GM18867 (cell line): ENCODE data around the gene NCR2.

Experiments
- ATAC-seq: cut with Tn5 transposase; IDR thresholded peaks from one replicate; pipeline ENCODE4 v1.9.1; 2021; ENCODE audit warnings: mild to moderate bottlenecking, moderate library complexity; ENCODE audit not compliant: unreplicated experiment

The NCR2 gene

DNA sequence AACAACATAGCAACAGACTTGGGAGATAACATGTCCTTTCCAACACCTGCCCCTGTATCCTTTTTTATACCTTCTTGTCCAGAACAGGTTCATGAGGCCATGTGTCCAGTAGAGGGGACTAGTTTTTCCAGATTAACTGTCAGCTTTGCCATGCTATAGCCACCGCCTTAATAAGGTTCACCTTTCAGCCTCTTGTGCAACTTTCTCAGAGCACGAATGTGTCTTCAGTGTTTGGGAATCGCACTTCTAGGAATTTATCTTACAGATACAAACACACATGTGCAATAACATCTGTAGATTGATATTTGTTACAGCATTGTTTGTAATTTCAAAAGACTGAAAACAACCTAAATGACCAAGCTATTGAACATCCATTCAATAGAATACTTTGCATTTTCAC, 21.4 kb downstream of the NCR2 start:
- ATAC-seq, result no peak

DNA sequence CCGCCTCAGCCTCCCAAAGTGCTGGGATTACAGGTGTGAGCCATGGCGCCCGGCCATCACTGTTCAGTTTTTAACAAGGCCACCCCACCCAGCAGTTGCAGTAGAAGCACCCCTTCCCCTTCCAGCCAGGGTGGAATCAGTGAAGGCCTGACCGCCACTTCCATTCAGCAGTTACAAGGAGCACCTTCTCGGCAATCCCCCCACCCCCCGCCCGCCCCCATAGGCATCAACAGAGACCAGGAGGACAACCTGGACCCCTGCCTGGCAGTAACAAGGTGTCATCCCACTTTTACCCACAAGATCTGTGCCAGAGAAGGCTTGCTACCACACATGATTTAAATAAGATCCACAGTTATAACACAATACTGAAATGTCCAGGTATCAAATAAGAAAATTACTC, 23.1 kb downstream of the NCR2 start:
- no peak for ATAC-seq

DNA sequence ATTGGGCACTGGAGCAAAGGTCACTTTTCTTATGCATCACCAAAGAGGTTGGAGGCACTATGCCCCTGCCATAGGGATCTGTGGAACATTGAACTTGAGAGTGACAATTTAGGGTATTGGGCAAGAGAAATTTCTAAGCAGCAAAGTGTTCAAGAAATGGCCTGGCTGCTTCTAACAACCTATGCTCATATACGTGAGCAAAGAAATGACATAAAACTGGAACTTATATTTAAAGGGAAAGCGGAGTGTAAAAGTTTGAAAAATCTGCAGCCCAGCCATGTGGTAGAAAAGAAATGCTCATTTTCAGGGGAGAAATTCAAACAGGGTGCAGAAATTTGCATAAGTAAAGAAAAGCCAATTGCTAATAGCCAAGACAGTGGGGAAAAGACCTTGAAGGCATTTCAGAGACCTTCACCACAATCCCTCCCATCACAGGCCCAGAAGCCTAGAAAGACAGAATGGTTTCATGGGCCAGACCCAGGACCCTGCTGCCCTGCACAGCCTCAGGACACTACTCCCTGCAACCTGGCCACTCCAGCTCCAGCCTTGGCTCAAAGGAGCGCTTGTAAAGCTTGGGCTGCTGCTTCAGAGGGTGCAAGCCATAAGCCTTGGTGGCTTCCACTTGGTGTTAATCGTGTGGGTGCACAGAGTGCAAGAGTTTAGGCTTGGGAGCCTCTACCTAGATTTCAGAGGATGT, 24.4 kb downstream of the NCR2 start:
- ATAC-seq, result no peak

DNA sequence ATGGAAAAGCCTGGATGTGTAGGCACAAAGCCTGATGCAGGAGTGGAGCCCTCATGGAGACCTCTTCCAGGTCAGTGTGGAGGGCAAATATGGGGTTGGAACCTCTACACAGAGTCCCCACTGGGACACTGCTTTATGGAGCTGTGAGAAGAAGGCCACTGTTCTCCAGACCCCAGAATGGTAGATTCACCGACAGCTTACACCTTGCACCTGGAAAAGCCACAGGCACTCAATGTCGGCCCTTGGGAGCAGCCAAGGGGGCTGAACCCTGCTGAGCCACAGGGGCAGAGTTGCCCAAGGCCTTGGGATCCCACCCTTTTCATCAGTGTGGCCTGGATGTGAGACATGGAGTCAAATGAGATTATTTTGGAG, 24.9 kb downstream of the NCR2 start:
- no peak for ATAC-seq

DNA sequence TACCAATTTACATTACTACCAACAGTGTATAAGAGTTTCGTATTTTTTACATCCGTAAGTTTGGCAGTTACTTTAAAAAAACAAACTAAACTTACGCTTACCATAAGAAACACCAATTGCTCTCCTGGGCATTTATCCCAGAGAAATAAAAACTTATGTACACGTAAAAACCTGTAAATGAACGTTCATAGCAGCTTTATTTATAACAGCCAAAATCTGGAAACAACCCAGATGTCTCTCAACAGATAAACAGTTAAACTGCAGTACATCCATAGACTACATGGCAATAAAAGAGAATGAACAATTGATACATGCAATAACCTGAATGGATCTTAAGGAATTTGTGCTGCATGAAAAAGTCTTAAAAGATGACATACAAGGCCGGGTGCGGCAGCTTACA, 30.7 kb downstream of the NCR2 start:
- no peak for ATAC-seq

DNA sequence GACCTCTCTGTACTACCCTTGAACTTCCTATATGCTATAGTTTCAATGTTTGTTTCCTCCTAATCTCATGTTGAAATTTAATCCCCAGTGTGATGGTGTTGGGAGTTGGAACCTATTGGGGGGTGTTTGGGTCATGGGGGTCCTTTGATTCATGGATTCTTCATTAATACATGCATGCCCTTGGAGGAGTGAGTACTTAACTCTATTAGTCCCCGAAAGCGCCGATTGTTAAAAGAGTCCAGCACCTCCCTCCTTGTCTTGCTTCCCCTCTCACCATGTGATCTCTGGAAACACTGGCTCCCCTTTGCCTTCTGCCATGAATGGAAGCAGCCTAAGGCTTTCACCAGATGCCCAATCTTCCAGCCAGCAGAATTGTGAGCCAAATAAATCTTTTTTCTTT, 31.7 kb downstream of the NCR2 start:
- ATAC-seq, result no peak

DNA sequence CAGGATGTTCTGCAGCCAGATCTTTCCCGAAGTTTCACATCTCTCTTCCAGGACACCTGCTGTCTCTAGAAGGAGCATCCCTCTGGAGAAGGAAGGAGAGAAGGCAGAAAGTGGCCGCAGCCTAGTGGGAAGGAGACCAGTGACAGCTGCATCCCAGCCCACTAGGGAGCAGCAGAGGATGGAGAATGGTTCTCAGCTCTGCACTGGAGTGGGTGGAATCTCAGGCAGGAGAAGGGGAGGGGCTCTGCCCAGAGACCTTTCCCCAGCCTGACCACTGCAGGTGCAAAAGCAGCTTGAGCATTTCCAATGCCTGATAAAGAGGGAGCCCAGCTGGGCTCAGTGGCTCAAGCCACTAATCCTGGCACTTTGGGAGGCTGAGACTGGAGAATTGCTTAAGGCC, 32.3 kb downstream of the NCR2 start:
- no peak for ATAC-seq

DNA sequence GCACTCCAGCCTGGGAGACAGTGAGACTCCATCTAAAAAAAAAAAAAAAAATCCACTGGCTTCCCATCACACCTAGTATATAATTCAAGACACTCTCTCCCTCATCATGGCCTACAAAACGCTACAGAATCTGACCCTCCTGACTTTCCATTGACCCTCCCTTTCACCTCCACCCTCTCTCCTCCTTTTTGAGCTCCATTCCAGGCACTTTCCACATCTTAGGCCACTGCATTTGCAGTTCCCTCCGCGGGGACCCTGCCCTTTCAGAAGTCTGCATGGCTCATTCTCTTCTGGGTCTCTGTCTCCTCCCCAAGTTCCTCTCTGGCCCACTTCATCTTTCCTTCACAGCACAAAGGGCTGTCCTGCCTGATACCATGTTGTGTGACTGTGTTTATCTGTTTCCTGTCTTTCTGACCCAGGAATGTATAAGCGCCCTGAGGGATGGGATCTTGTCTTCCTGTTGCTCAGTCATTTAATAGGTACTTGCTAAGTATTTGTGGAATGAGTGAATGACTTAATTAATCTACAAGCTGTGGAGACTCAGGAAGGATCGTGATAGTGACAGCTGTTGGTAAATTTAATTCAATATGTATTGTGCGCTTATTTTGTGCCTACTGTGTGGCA, 35.2 kb downstream of the NCR2 start:
- ATAC-seq, result no peak

DNA sequence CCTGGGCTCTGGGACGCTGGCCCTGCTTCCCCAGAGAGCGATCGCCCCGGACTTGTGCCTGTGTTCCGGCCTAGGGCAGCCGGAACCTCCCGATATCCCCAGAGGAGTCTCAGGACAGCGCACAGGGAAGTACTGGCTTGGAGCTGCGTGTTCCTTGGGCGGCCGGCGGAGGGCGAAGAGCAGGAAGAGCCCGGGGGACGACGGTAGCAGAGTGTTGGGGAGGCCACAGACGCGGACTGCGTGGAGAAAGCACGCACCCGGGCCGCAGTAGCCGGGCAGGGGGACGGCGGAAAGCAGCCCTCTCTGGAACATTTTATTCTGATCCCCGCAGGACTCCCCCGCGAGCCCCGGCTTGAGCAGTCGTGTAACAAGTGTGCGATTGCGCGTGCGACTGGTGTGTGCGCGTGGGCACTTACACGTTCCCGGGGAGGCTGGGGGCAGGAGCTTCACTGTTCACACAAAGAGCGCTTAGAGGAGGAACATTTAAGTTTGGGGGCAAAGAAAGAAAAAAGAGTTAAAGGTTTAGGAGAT, 36.1 kb downstream of the NCR2 start:
- no peak for ATAC-seq

DNA sequence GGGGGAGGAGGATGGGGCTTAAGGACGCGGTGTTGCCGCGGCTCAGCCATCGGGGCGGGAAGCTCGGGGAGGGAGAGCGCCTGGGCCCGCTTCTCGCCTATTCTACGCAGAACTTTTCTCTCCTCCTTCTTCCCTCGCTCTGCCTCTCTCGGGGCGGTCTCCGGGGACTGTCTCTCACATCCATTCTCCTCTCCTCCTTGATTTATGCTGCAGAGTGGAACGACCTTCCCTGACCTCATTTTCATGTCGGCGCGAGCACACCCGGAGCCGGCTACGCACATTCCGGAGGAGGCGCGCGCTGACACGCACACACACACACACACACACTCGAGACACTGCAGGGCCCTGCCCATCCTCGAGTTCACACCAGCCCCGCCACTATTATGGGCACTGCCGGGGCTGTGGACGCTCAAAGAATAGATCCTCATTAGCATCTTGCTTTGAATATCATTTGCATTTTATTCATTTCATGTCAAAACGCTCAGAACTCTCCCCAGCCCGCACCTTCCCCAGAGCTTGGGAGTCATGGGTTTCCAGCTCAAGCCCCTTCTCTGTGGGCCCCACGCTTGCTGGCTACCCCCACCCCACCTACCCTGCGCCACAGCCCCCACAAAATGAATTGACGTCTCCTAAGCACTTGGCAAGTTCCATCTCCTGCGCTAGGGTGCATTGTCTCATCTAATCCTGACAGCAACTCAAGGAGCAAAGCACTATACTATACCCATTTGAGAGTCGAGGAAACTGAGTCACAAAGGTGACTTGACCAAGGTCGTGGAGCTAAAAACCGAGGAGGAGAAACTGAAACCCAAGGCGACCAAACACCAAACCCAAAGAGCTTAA, 36.8 kb downstream of the NCR2 start:
- no peak for ATAC-seq

DNA sequence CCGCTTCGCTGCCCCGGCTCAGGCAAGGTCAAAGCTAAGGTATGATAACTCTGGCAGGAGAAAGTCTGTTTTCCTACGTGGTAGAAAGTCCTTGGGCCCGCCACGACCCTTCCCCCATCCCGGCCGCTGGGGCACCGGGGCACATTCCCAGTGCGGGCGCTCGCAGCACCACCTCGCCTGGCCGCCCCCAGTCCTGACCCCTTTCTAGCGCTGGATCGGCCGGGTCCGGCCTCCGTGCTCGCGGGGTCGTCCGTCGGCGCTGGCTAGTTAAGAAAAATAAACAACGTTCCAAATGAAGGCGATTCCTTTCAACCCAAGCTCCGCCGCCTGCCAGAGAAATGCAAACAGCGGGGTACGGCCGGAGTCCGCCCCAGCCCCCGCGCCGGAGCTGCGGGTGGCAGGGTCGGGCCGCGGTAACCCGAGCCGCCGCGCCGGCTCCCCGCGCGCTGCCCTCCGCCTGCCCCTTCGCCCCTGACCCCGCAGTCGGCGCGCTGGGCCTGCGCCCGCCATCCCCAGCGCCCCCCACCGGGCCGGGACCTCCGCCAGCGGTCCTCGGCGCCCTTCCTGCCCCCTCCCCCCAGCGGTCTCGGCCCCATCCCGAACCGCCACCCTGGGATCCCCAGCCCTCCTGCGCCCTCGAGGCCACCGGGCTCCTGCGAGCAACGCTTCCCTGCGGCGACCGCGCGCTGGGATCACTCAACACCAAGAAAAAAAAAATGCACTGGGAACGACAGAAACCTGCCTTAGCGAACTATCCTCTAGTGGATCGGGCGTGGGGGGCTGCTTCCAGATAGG, 37.6 kb downstream of the NCR2 start:
- no peak for ATAC-seq

DNA sequence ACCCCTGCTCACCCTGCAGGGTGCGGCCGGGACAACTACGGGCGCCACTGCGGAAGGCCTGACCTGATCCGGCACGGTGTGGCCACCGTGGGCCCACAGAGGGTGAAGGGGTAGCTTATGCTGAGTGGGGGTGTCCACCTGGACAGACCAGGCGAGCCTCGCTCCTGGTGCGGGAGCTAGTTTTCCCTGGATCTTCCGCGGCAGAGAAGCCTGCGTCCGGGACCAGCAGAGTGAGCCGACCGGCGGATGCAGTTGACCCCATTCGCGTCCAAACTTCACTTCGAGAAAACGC, 38.2 kb downstream of the NCR2 start:
- no peak for ATAC-seq

DNA sequence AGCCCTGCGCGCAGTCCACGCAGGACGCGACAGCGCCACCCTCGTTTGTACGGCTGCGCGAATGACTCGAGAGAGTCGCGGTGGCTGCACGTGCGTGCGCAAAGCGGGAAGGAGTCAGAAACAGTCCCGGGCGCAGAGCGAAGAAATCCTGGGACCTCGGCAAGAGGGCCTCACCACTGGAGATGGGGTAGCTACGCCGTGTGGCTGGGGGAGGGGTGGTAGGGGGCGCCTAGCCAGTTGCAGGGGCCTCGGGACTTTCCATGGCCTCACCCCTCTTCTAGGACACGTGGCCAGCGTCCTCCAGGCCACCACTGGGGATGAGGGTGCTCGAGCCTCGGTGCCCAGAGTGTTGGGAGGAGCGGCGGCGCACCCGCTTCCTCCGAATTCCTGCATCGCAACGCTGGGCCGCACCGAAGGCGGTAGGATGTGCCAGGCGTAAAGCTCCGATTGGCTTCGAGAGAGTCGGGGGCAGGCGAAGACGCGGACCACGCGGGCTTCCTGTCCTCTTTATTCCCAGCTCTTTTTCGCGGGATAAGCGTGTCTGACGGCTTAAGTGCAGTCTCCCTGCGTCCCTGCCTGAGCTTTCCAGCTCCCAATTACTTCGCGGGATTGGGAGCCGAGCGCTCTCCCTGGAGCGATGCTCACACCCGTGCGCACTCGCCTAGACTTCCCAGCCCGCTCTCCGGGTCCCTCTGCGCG, 38.7 kb downstream of the NCR2 start:
- ATAC-seq, result no peak

DNA sequence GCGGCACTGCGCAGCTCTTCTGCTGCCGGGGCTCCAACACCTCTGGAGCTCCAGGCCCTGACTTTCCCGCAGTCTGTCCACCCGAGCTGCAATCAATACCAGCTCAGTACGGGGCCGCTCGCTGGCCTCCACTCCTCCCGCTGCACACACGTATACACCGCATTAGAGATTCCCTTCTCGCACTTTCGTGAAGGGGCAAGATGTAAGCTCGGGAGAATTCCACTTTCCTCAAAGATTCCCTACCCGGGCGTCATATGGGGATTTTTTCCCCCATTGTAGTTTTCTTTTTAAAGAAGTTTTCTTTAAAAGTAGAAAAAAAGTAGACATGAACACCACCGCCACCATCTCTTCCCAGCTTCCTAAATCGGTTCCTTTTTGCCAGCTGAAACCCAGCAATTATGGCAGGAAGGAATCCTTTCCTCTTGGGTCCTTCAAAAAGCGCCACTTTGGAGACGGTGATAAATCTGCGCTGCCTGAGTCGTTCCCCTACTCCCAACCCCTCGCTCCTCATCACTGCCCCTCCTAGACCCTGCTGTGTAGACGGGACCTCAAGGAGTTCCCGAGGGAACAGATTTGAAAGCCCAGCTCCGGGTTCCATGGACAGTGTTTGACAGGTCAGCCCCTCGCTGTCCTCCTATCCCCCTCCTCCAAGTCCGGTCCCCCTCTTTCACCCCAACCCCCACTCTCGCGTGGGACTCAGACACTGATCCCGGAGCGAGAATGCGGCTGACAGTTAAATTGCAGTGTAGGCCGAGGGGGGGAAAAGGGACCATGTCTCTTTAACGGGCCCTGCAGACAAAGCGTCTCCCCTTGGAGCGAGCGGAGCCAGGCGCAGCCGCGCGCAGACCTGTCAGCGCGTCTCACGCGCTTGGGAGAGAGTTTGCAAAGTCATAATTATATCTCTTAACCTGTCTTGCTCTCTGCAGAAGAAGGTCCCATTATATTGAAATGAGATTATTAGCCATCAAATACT, 39.5 kb downstream of the NCR2 start:
- ATAC-seq, result no peak

DNA sequence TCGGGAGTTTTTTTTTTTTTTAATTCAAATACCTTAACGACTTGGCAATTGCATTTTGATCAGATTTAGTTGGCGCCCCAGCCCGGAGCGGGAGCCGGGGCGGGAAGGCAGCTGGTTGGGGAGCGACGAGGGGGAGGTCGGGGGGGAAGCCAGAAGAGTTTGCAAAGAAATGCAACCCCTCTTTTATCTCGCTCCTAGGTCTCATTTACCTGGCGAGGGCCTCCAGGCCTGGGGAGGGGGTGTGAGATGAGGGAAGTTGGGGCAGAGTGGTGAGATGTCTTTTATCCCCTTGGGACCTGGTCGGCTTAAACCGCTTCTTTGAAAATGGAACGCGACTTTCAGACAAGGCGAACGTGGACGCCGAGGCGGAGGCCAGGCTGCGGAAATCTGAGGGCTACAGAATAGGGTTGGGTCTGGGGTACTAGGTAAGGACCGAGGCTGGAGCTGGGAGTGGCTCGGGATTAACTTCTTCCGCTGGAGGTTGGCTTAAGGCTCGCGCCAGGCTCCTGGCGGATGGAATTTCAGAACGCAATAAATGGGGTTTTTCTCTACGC, 40.3 kb downstream of the NCR2 start:
- ATAC-seq, result no peak

DNA sequence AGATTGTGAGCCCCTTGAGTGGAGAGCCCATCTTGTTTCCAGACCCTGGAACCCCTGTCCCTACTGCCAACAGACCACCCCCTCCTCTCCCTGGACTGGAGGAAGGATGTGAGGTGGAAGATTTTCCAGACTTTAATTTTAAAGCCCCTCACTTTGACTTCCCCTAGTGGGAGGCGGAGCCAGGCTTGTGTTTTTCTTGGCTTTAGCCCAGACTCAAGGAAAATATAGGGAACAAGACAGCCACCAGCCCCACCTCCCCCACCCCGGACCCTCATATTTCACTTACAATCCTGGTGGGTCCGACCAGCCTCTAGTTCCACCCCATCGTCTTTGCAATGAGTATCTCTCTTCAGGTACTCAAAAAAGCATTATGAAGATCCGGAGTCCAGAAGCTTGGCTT, 40.8 kb downstream of the NCR2 start:
- no peak for ATAC-seq

DNA sequence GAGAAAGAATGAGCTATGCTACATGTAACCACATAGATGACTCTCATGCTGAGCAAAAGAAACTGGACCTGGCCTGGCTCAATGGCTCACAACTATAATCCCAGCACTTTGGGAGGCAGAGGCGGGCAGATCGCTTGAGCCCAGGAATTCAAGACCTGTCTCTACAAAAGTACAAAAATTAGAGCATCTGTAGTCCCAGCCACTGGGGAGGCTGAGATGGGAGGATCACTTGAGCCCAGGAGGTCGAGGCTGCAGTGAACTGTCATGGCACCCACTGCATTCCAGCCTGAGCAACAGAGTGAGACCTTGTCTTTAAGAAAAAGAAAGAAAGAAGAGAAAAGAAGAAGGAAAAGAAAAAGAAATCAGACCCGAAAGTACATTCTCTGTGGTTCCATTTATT, 41.7 kb downstream of the NCR2 start:
- no peak for ATAC-seq

DNA sequence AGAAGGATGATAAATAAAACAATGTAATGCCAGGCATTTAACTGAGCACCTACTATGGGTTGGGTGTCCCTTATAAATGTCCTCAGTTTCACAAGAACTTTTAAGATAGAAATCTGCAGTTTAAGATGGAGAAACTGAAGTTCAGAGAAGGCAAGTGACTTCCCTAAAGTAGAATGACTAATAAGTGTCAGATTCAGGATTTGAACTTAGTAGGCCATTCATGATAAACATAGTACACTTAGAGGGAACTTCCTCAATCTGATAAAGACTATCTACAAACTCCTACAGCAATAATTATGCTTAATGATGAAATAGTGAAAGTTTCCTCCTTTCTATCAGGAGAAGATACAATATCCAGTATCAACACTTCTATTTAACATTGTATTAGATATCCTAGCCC, 43.9 kb downstream of the NCR2 start:
- no peak for ATAC-seq

DNA sequence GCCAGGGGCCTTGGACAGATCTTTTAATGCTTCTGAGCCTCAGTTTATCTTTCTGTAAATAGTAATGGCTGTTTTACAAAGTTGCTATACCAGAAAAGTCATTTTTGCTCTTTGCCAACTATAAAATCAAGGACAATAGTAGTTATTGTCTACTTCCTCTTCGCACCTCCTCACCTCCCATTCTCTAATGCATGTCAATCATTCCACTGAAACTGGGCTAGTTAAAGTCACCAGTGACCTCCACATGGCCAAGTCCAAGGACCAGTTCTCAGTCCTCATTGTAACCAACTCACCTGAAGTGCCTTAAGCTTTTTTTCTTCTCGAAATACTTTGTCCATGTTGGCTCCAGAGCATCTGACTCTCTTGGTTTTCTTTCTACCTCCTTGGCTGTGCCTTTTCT, 51.2 kb downstream of the NCR2 start:
- no peak for ATAC-seq
